Neural progenitor cell (in vitro differentiated cells): ENCODE measurements around the gene ENOSF1. TPM values are rescaled to one million over a fixed set of nuclear protein-coding genes. Genes with fewer than 3 reads are reported as not detected.

Experiments used
- DNase-seq: peaks from one replicate; pipeline ENCODE4 v3.0.0-alpha.2; 2016; ENCODE audit warnings: low spot score
- H2AFZ ChIP-seq: fragments of 200-600 bp; sonication (generic); replicated peaks from 2 replicates; pipeline ENCODE4 v1.6.1; 2016; ENCODE audit warnings: antibody characterized with exemption
- H3F3A ChIP-seq: fragments of 200-600 bp; sonication (generic); 2 replicates; pipeline ENCODE4 v1.6.1; 2016; ENCODE audit warnings: antibody characterized with exemption, low read depth
- H3K27ac ChIP-seq: fragments of 200-600 bp; sonication (generic); 2 replicates; pipeline ENCODE4 v1.5.1; 2016; ENCODE audit warnings: mild to moderate bottlenecking
- H3K27me3 ChIP-seq: fragments of 200-600 bp; sonication (generic); 2 replicates; pipeline ENCODE4 v1.6.1; 2016; ENCODE audit warnings: mild to moderate bottlenecking, moderate library complexity
- H3K36me3 ChIP-seq: fragments of 200-600 bp; sonication (generic); 2 replicates; pipeline ENCODE4 v1.5.1; 2016
- H3K4me1 ChIP-seq: fragments of 200-600 bp; sonication (generic); 2 replicates; pipeline ENCODE4 v1.6.1; 2016; ENCODE audit warnings: mixed run types
- H3K4me2 ChIP-seq: fragments of 200-600 bp; sonication (generic); 2 replicates; pipeline ENCODE4 v1.6.1; 2016
- H3K4me3 ChIP-seq: fragments of 200-600 bp; sonication (generic); 2 replicates; pipeline ENCODE4 v1.5.1; 2016
- H3K79me2 ChIP-seq: fragments of 200-600 bp; sonication (generic); 2 replicates; pipeline ENCODE4 v1.6.1; 2016; ENCODE audit warnings: low read depth
- H3K9ac ChIP-seq: fragments of 200-600 bp; sonication (generic); 2 replicates; pipeline ENCODE4 v1.6.1; 2016
- H3K9me3 ChIP-seq: fragments of 200-600 bp; sonication (generic); 2 replicates; pipeline ENCODE4 v1.5.1; 2016; ENCODE audit warnings: low read depth
- H4K20me1 ChIP-seq: fragments of 200-600 bp; sonication (generic); 2 replicates; pipeline ENCODE4 v1.6.1; 2016; ENCODE audit warnings: low read depth
- H3K27ac Mint-ChIP-seq: 3 replicates; pipeline ENCODE4 v1.8.0; 2021; ENCODE audit warnings: mixed read lengths
- H3K27me3 Mint-ChIP-seq: 2 replicates; pipeline ENCODE4 v1.8.0; 2022; ENCODE audit warnings: low read depth, mild to moderate bottlenecking, inconsistent platforms, moderate library complexity, mixed read lengths; ENCODE audit not compliant: insufficient read depth
- H3K36me3 Mint-ChIP-seq: 3 replicates; pipeline ENCODE4 v1.8.0; 2021; ENCODE audit warnings: mixed read lengths
- H3K4me1 Mint-ChIP-seq: 3 replicates; pipeline ENCODE4 v1.8.0; 2021; ENCODE audit warnings: mixed read lengths
- H3K4me3 Mint-ChIP-seq: 3 replicates; pipeline ENCODE4 v1.8.0; 2021; ENCODE audit warnings: mild to moderate bottlenecking, moderate library complexity, mixed read lengths
- H3K9me3 Mint-ChIP-seq: 3 replicates; pipeline ENCODE4 v1.8.0; 2020; ENCODE audit warnings: mixed read lengths
- EZH2 ChIP-seq: fragments of 200-600 bp; sonication (generic); IDR thresholded peaks from 2 replicates; pipeline ENCODE4 v1.6.1; 2017; ENCODE audit warnings: antibody characterized with exemption, mild to moderate bottlenecking, moderate library complexity
- EZH2phosphoT487 ChIP-seq: fragments of 200-600 bp; sonication (generic); IDR thresholded peaks from 2 replicates; pipeline ENCODE4 v1.6.1; 2017; ENCODE audit warnings: antibody characterized with exemption
- total RNA-seq: library from RNA; depleted of rRNA; stranded (reverse); fragments of >200 nt; gene quantifications from 2 replicates; pipeline ENCODE4 v1.2.3, GENCODE V29; 2015; ENCODE audit warnings: low replicate concordance
- TF ChIP-seq, protein P1 (sequence below): fragments of 200-600 bp; sonication (generic); IDR thresholded peaks from 2 replicates; pipeline ENCODE4 v1.5.1; 2017; ENCODE audit warnings: antibody characterized with exemption, mild to moderate bottlenecking

ENOSF1 gene
- total RNA-seq, 1 donor from 2014 or later, result 29.7 TPM

DNA sequence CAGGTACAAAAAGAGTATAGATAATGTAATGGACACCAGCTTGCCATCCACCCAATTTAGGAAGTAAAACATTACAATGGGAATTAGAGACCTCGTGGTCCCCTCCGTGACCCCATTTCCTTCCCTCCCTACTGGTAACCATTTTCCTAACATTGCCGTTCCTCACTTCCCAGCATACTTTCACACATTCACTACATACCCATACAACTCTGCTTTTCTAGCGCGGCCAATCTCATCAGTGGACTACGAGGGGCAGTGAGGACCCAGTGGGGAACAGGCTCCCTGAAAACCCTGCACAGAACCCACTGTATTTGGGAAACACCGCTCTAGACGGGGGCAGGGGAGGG lies 1.1 kb downstream of the ENOSF1 start:
- DNase-seq, result peak; percentile 3
- no peaks in the 10 kb centered on the region for H3K4me1 ChIP-seq

DNA sequence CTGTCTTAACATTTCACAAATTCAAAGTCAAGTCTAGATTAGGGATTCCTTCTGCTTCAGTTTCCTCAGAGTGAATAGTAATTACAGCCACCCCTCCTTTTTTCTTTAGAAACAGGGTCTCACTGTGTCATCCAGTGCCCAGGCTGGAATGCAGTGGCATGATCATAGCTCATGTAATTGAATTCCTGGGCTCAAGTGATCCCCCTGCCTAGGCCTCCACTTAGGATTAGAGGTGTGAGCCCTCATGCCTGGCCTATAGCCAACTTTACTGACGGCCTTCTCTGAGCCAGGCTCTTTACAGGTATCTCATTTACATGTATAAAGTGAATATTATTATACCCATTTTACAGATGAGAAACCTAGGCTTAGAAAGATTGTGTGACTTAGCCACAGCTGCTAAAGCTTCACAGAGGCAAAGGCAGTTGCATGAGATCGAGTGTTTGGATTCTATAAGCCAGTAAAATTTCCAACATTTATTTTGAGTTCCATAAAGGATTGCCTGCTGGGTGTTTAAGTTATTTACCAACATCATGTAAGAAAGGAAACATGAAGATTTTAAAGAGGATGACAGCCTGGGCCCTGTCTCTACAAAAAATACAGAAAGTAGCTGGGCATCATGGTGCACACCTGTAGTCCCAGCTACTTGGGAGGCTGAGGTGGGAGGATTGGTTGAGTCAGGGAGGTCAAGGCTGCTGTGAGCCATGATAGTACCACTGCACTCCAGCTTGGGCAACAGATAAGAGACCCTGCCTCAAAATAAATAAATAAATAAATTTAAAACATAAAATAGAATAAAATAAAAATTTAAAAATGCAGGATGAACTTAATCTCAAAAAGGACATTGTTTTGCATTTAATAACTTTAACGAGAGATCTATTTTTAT lies 1.8 kb downstream of the ENOSF1 start:
- H3K36me3 Mint-ChIP-seq, result peaks cover 9% of the 10 kb centered on the region
- H3K27ac ChIP-seq, result no peak overlapping the region
- H3K27ac Mint-ChIP-seq, result no peak overlapping the region
- DNase-seq, result no peak
- H3K27me3 ChIP-seq, result no peaks in the 10 kb centered on the region
- H3K9ac ChIP-seq, result no peak overlapping the region
- H3K36me3 ChIP-seq, result no peaks in the 10 kb centered on the region
- H3K4me1 ChIP-seq, result no peaks in the 10 kb centered on the region
- H3K9me3 Mint-ChIP-seq, result no peaks in the 10 kb centered on the region
- H3K9me3 ChIP-seq, result no peaks in the 10 kb centered on the region
- H3K4me3 ChIP-seq, result no peak overlapping the region
- H3K27me3 Mint-ChIP-seq, result peaks cover 2% of the 10 kb centered on the region
- H3F3A ChIP-seq, result peaks cover 12% of the 10 kb centered on the region
- H3K4me3 Mint-ChIP-seq, result peak overlapping the region; percentile 82
- peaks cover 19% of the 10 kb centered on the region for H3K79me2 ChIP-seq
- no peak overlapping the region for H2AFZ ChIP-seq
- H3K4me2 ChIP-seq, result peak overlapping the region; percentile 96
- TF ChIP-seq, protein P1, sequence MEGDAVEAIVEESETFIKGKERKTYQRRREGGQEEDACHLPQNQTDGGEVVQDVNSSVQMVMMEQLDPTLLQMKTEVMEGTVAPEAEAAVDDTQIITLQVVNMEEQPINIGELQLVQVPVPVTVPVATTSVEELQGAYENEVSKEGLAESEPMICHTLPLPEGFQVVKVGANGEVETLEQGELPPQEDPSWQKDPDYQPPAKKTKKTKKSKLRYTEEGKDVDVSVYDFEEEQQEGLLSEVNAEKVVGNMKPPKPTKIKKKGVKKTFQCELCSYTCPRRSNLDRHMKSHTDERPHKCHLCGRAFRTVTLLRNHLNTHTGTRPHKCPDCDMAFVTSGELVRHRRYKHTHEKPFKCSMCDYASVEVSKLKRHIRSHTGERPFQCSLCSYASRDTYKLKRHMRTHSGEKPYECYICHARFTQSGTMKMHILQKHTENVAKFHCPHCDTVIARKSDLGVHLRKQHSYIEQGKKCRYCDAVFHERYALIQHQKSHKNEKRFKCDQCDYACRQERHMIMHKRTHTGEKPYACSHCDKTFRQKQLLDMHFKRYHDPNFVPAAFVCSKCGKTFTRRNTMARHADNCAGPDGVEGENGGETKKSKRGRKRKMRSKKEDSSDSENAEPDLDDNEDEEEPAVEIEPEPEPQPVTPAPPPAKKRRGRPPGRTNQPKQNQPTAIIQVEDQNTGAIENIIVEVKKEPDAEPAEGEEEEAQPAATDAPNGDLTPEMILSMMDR, result no peak
- no peak for TF ChIP-seq EZH2phosphoT487
- no peak for TF ChIP-seq EZH2
- H4K20me1 ChIP-seq, result peaks cover 8% of the 10 kb centered on the region
- peaks cover 20% of the 10 kb centered on the region for H3K4me1 Mint-ChIP-seq

More for the DNA sequence above, 1.1 kb downstream of the ENOSF1 start:
- Histone ChIP-seq H3K9ac (no peak overlapping the region), H3F3A (peaks cover 12% of the 10 kb centered on the region), H3K4me2 (peak overlapping the region; percentile 96), H3K27ac (no peak overlapping the region), H3K27me3 (no peaks in the 10 kb centered on the region), H3K79me2 (peaks cover 19% of the 10 kb centered on the region), H3K9me3 (no peaks in the 10 kb centered on the region), H3K4me3 (peak overlapping the region; percentile 60), H2AFZ (peak overlapping the region; percentile 78), H4K20me1 (peaks cover 8% of the 10 kb centered on the region), H3K36me3 (no peaks in the 10 kb centered on the region)
- H3K36me3 Mint-ChIP-seq, result peaks cover 5% of the 10 kb centered on the region
- peaks cover 2% of the 10 kb centered on the region for H3K27me3 Mint-ChIP-seq
- no peaks in the 10 kb centered on the region for H3K9me3 Mint-ChIP-seq
- peak overlapping the region; percentile 2 for H3K27ac Mint-ChIP-seq
- TF ChIP-seq, protein P1, result no peak
- no peak for TF ChIP-seq EZH2phosphoT487
- no peak for TF ChIP-seq EZH2
- H3K4me1 Mint-ChIP-seq, result peaks cover 16% of the 10 kb centered on the region
- peak overlapping the region; percentile 82 for H3K4me3 Mint-ChIP-seq

DNA sequence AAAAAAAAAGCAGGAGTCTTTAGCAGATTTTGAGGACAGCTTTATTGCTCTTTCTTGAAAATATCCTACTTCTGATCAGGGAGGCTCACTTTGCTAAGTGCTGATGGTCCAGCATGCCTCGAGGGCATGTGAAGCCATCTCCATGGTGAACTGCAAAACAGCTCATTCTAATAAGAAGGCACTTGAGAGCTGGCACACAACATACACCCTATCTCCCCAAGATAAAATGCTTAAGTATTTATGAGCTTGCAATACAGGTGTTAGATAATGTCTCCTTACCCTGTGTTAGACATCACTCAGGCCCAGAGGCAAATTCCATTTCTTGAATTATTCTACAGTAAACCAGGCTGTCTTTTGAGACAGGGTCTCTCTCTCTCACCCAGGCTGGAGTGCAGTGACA lies 2.7 kb downstream of the ENOSF1 start:
- Histone ChIP-seq H3K4me1 (no peaks in the 10 kb centered on the region), H3K36me3 (no peaks in the 10 kb centered on the region), H3K9me3 (no peaks in the 10 kb centered on the region), H2AFZ (no peak overlapping the region), H3K27ac (no peak overlapping the region), H3F3A (peaks cover 12% of the 10 kb centered on the region), H3K9ac (no peak overlapping the region), H3K4me3 (no peak overlapping the region), H4K20me1 (peaks cover 8% of the 10 kb centered on the region), H3K4me2 (no peak overlapping the region), H3K79me2 (peaks cover 19% of the 10 kb centered on the region), H3K27me3 (no peaks in the 10 kb centered on the region)
- Mint-ChIP-seq H3K27ac (no peak overlapping the region), H3K4me3 (no peak overlapping the region), H3K36me3 (peaks cover 18% of the 10 kb centered on the region), H3K27me3 (peaks cover 2% of the 10 kb centered on the region), H3K4me1 (peaks cover 20% of the 10 kb centered on the region), H3K9me3 (no peaks in the 10 kb centered on the region)
- DNase-seq, result no peak
- TF ChIP-seq EZH2, result no peak

DNA sequence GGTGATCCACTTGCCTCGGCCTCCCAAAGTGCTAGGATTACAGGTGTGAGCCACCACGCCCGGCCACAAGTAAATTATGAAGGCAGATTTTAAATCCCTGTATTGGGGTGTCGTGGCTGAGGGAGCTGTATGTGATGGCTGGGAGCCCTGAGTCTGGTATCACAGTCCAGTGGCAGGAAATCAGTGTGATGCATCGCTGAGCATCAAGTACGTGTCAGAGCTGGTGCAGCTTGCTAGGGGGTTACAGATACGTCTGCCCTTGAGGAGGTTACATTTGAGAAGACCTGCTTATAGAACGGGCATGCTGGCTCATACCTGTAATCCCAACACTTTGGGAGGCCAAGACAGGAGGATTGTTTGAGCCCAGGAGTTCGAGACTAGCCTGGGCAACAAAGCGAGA lies 4.3 kb downstream of the ENOSF1 start:
- TF ChIP-seq, protein P1, result no peak
- TF ChIP-seq EZH2phosphoT487 (no peak), EZH2 (no peak)
- H2AFZ ChIP-seq, result no peak overlapping the region
- peaks cover 11% of the 10 kb centered on the region for H4K20me1 ChIP-seq
- no peak overlapping the region for H3K27ac ChIP-seq
- H3K9ac ChIP-seq, result no peak overlapping the region
- H3K36me3 ChIP-seq, result no peaks in the 10 kb centered on the region
- H3K4me1 ChIP-seq, result no peaks in the 10 kb centered on the region
- Mint-ChIP-seq H3K27ac (no peak overlapping the region), H3K4me3 (no peak overlapping the region), H3K27me3 (peaks cover 5% of the 10 kb centered on the region), H3K36me3 (peaks cover 24% of the 10 kb centered on the region), H3K4me1 (peaks cover 26% of the 10 kb centered on the region), H3K9me3 (no peaks in the 10 kb centered on the region)
- no peaks in the 10 kb centered on the region for H3K9me3 ChIP-seq
- no peaks in the 10 kb centered on the region for H3K27me3 ChIP-seq
- peaks cover 7% of the 10 kb centered on the region for H3F3A ChIP-seq
- H3K4me3 ChIP-seq, result no peak overlapping the region
- no peak overlapping the region for H3K4me2 ChIP-seq
- DNase-seq, result no peak
- peaks cover 19% of the 10 kb centered on the region for H3K79me2 ChIP-seq
